Activated naive CD8-positive, alpha-beta T cell treated with anti-CD3 and anti-CD28 coated beads for 36 hours (primary cell): Measurements from ENCODE around the gene MYO18A. TPM values are rescaled to one million over a fixed set of nuclear protein-coding genes. Genes with fewer than 3 reads are reported as not detected.

Experiments
- DNase-seq: peaks from one replicate; pipeline ENCODE4 v3.0.0; 2021
- H3K27ac Mint-ChIP-seq: one replicate; pipeline ENCODE4 v1.8.0; 2022; ENCODE audit warnings: mild to moderate bottlenecking, moderate library complexity, mixed read lengths
- H3K27me3 Mint-ChIP-seq: one replicate; pipeline ENCODE4 v1.8.0; 2022; ENCODE audit warnings: mild to moderate bottlenecking, mixed read lengths
- H3K36me3 Mint-ChIP-seq: one replicate; pipeline ENCODE4 v1.8.0; 2021; ENCODE audit warnings: mild to moderate bottlenecking, mixed read lengths
- H3K4me1 Mint-ChIP-seq: one replicate; pipeline ENCODE4 v1.8.0; 2021; ENCODE audit warnings: mixed read lengths
- H3K4me3 Mint-ChIP-seq: one replicate; pipeline ENCODE4 v1.8.0; 2022; ENCODE audit warnings: mild to moderate bottlenecking, moderate library complexity, mixed read lengths
- H3K9me3 Mint-ChIP-seq: one replicate; pipeline ENCODE4 v1.8.0; 2022; ENCODE audit warnings: mixed read lengths
- total RNA-seq, 2 experiments: library from RNA; stranded (reverse); gene quantifications; one replicate each; pipeline ENCODE4 v1.2.3, GENCODE V29; 2021

MYO18A gene
- total RNA-seq, 2 experiments from 2014 or later: 23.6 to 24.2 TPM

DNA sequence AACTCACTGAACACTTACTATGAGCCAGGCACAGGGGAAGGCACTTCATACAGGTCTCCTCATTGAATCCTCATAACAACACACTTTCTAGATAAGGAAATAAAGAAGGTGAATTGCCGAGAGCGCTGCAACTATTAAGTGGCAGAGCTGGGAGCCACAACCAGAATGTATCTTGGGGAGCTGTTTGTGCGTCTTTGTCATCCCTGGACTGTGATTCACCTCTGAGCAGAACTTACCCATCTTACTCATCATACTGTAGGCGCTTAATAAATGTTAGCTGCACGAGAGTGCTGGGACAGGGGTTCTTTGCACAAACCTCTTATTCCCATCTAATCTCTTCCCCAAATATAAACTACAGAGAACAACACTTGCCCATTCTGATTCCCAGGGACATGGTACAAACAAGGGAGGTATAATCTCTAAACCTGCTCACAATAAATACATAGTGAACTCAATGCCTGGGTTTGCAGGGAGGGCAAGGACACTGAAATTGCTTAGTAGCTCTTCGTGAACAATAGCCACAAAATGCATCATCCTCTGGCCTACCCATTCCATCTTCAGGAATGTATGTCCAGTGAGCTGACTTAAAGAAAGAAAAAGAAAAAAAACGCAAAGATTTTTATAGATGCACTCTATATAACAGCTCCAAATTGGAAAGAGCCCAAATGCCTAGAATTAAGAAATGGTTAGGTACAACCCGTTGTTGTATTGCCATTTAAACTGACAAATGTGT, 43.0 kb downstream of the MYO18A start:
- H3K27ac Mint-ChIP-seq: no peak overlapping the region
- DNase-seq: no peak
- no peaks in the 10 kb centered on the region for H3K27me3 Mint-ChIP-seq
- no peaks in the 10 kb centered on the region for H3K9me3 Mint-ChIP-seq
- no peaks in the 10 kb centered on the region for H3K36me3 Mint-ChIP-seq
- H3K4me3 Mint-ChIP-seq: no peak overlapping the region
- H3K4me1 Mint-ChIP-seq: peaks cover 42% of the 10 kb centered on the region

DNA sequence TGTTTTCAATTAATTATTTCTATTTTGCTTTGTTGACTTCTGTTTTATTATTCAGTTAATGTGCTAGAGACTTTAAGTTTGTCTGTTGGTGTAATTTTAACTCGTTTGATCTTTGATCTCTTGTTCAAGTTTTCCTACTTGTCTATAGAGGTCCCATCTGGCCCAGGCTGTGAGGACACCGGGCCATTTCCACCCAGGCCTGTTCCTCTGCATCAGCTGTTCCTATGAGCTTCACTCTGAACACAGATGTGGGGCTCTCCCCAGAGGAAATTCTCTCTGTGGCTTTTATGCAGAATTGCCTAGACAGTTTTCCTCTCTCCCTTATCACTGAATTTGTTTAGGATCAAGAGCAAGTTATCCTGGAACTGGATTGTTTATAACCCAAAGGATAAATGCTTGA, 44.7 kb downstream of the MYO18A start:
- no peak overlapping the region for H3K4me3 Mint-ChIP-seq
- no peak for DNase-seq
- H3K9me3 Mint-ChIP-seq: no peaks in the 10 kb centered on the region
- peaks cover 42% of the 10 kb centered on the region for H3K4me1 Mint-ChIP-seq
- H3K36me3 Mint-ChIP-seq: no peaks in the 10 kb centered on the region
- H3K27ac Mint-ChIP-seq: no peak overlapping the region
- no peaks in the 10 kb centered on the region for H3K27me3 Mint-ChIP-seq

DNA sequence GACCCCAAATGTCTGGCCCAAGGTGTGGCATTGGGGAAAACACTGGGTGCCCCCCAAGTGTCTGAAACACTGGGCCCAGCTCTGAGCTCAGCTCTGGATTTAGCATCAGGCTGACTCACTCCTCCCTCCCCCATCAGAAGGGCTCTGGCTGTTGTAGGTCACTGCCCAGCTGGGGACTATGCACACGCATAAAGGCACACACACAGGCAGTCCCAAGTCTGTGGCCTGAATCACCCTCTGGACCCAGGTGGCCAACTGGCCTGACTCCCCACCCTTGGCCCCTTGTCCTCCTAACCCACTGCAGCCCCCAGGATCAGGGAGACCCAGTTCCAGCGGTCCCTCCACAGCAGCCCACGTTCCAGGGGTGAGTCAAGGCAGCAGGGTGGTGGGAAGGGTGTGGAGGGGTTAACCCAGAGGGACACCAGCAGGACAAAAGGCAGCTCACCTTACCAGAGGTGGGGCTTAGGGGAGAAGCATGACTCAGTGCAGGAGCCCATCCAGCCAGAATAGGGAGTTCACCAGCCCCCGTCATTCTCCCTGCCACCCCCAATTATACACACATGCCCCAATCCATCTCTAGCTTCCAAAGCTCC, 47.0 kb downstream of the MYO18A start:
- no peaks in the 10 kb centered on the region for H3K36me3 Mint-ChIP-seq
- H3K27me3 Mint-ChIP-seq: no peaks in the 10 kb centered on the region
- H3K4me3 Mint-ChIP-seq: no peak overlapping the region
- no peaks in the 10 kb centered on the region for H3K9me3 Mint-ChIP-seq
- H3K27ac Mint-ChIP-seq: no peak overlapping the region
- H3K4me1 Mint-ChIP-seq: peaks cover 26% of the 10 kb centered on the region
- no peak for DNase-seq

DNA sequence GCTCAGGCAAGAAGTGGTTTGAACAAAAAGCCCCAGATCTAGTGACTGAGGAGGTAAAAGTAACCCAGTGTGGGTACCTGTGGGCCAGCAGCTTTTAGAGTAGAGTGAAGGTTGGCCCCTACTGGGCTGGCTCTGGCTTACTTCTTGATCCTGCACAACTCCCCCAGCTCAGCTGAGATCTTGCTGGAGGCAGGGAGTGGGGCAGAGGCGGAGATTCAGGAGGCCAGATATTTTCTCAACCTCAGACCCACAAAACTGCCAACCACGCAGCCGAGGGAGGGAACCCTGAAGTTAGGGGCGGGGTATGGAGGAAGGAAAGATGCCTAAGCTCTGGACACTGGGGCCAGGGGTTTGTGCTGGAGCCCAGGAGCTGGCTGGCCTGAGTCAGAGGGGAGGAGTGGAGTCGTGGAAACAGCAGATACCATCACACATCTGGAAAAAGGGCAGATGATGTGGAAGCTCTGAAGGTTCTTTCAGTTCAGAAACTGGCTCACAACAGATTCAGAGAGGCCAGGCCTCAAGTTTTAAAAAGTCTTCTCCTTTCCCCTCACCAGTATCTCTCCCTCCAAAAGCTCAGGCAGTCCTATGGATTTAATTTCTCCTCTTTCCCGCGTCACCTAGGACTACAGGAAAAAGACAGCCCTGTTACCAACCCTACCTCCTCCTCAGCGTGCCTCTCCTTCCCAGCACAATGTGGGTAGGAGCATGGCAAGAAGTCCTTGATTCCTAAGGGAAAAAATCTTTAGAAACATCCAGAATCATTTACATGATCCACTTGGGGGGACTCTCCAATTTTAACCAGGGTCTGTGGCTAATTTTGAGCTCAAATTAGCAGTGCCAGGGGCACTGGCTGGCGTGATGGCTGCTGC, 48.1 kb downstream of the MYO18A start:
- no peak for DNase-seq
- Mint-ChIP-seq H3K36me3 (no peaks in the 10 kb centered on the region), H3K4me1 (peaks cover 15% of the 10 kb centered on the region), H3K9me3 (no peaks in the 10 kb centered on the region), H3K4me3 (no peak overlapping the region), H3K27me3 (no peaks in the 10 kb centered on the region), H3K27ac (peak overlapping the region; percentile 7)

DNA sequence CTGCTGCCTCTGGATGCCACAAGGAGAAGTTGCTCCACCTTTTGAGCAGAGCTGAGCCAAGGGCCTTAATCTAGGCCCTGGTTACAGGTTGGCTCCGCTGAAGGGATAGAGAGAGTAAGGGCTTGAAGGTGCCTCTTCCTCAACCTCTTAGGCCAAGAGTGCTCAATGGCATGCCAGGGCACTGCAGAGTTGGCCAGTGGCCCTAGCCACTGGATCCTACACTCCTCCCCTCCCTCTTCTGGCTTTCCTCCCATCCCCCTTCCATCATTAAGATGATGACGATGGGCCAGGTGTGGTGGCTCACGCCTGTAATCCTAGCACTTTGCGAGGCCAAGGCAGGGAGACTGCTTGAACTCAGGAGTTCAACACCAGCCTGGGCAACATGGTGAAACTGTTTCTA, 50.5 kb downstream of the MYO18A start:
- Mint-ChIP-seq H3K27me3 (no peaks in the 10 kb centered on the region), H3K9me3 (no peaks in the 10 kb centered on the region), H3K4me1 (peaks cover 9% of the 10 kb centered on the region), H3K4me3 (no peak overlapping the region), H3K36me3 (no peaks in the 10 kb centered on the region), H3K27ac (no peak overlapping the region)
- no peak for DNase-seq

DNA sequence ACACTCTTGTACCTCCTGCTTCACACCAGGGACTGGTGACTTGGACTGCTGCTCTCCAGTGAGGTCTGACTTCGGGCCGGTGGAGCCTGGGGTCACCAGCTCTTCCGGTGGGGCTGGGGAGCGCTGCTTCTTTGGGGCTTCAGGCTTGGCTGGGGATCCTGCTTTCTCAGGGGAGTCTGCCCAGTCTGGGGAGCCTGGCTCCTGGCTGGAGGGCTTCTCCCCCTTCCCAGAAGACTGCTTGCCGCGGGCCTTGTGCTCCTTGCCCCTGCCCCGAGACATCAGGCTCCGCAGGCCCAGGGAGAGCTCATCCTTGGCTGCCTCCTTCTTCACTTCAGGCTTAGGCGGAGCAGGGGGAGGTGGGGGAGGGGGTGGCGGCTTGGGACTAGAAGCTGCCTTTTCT, 52.4 kb downstream of the MYO18A start:
- no peak for DNase-seq
- Mint-ChIP-seq H3K36me3 (no peaks in the 10 kb centered on the region), H3K4me3 (no peak overlapping the region), H3K4me1 (peaks cover 8% of the 10 kb centered on the region), H3K27me3 (no peaks in the 10 kb centered on the region), H3K27ac (no peak overlapping the region), H3K9me3 (no peaks in the 10 kb centered on the region)

DNA sequence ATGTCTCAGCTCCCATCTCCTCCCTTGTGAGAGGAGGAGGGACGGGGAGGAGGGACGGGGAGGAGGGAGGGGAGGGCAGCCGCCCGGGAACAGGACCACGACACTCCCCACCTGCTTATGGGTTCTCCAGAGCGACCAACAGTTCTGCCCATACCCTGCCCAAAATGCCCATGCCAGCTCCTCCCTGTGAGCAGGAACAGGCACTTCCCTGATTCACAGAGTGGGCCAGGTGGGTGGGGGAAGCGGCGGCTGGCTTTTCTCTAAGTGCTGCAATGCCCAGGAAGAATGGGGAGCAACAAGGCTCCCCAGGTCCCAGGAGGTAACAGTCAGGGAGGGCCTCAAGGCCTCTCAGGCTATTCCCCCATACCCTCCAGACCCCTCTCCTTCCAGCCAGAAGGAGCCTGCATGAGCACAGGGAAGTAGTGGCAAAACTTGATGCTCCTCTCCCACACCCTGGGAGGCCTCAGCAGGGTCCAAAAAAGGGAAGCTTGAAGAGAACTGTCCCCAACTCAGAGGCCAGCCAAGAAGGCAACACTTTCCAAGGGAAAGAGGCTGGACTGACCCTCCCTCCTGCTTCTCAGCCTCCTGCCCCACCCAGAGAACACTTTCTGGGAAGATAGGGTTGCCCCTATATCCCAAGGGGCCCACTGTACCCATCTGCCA, 53.8 kb downstream of the MYO18A start:
- no peaks in the 10 kb centered on the region for H3K9me3 Mint-ChIP-seq
- H3K36me3 Mint-ChIP-seq: no peaks in the 10 kb centered on the region
- no peak for DNase-seq
- peaks cover 3% of the 10 kb centered on the region for H3K4me1 Mint-ChIP-seq
- no peak overlapping the region for H3K27ac Mint-ChIP-seq
- no peaks in the 10 kb centered on the region for H3K27me3 Mint-ChIP-seq
- no peak overlapping the region for H3K4me3 Mint-ChIP-seq

DNA sequence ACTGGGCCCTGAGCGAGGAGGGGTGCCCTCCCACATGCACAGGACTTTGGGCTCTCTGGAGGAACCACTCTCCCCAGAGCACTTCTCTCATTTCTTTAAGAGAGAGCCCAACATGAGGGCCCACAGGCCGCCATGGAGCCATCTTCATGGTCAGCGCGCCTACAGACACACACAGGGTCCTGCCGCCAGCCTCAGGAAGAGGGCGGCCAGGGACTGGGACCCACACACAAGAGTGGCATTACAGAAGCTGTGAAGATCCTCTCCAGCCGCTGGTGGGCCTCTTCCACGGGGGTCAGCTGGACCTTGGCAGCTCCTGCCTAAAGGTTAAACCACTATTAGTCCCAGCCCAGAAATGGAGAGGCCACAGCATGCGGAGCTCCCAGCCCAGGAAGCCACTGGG, 54.5 kb downstream of the MYO18A start:
- Mint-ChIP-seq H3K27ac (no peak overlapping the region), H3K27me3 (no peaks in the 10 kb centered on the region), H3K36me3 (no peaks in the 10 kb centered on the region)

DNA sequence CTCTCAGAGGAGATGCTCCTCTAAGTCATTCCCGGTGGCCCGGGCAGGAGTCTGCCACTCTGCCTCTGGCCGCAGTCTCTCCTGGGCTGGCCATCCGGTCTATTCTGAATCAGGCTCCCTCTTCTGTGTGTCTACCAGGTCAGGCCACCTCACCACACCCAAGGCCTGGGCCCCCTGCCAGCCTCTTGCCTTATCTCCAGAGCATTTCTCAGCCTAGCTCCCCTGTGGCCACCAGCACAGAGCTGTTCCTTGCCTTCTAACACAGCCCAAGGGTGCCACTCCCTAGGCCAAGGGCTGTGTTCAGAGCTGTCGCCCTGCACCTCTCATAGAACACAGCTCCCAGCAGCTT, 55.3 kb downstream of the MYO18A start:
- Mint-ChIP-seq H3K4me1 (no peaks in the 10 kb centered on the region), H3K36me3 (no peaks in the 10 kb centered on the region), H3K9me3 (no peaks in the 10 kb centered on the region), H3K27me3 (no peaks in the 10 kb centered on the region), H3K4me3 (no peak overlapping the region), H3K27ac (no peak overlapping the region)
- no peak for DNase-seq

More for the DNA sequence above, 54.5 kb downstream of the MYO18A start:
- H3K9me3 Mint-ChIP-seq: no peaks in the 10 kb centered on the region
- H3K4me1 Mint-ChIP-seq: no peaks in the 10 kb centered on the region
- no peak for DNase-seq
- no peak overlapping the region for H3K4me3 Mint-ChIP-seq

DNA sequence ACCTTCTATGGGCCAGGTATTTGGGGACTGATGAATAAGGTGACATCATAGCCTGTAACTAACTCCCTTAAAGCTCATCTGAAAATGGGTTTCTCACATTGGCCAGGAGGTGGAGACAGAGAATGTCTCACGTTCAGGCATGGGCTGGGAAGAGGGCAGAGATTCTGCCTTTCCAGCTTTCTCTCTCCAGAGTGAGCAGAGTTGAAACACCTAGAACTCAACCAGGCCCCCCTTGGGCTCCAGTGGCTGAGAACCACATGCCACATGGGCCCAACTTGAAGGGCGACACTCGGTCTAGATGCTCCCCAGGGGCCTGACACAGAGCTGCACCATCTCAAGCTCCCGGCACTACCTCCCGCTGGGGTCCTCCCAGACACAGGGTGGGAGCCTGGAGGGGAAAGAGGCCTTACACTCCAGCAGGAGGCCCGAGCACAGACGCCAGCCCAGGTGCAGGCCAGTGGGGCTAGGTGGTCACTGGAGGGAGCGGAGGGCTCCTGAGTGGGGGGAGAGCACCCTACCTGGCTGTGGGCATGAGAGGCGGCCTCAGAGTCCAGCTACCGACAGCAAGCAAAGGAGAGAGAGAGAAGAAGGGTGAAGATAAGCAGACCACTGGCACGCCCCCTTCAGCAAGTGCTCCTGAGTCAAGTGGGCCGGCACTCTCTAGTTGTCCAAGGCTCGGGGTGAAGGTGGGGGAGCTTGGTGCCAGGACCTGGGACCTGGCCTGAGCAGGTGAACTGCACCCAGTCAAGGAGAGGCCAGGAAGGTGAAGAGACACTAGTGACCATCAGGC, 55.9 kb downstream of the MYO18A start:
- no peaks in the 10 kb centered on the region for H3K9me3 Mint-ChIP-seq
- H3K36me3 Mint-ChIP-seq: peaks cover under 1% of the 10 kb centered on the region
- no peaks in the 10 kb centered on the region for H3K4me1 Mint-ChIP-seq
- no peaks in the 10 kb centered on the region for H3K27me3 Mint-ChIP-seq
- no peak overlapping the region for H3K27ac Mint-ChIP-seq
- H3K4me3 Mint-ChIP-seq: no peak overlapping the region
- peak; percentile 29 for DNase-seq

DNA sequence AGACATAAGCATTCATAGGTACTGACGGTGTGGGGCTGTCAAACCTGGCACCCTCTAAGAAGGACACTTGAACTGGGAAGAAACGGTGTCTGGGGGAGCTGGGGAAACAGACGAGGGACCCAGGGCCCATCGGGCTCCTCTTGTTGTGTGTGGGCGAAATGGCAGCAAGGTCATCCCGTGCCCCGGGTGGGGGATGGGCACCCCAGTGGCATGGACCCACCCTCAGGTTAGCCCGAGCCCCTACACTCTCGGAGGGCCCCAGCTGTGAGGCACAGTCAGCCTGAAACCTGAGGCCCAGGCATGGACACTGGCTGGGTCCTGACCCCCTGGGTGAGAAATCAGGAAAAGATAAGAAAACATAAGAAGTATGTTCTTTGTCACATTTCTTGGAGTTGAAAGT, 57.1 kb downstream of the MYO18A start:
- H3K36me3 Mint-ChIP-seq: peaks cover 3% of the 10 kb centered on the region
- H3K9me3 Mint-ChIP-seq: no peaks in the 10 kb centered on the region
- H3K4me1 Mint-ChIP-seq: no peaks in the 10 kb centered on the region
- H3K27me3 Mint-ChIP-seq: no peaks in the 10 kb centered on the region
- DNase-seq: no peak
- H3K27ac Mint-ChIP-seq: no peak overlapping the region
- H3K4me3 Mint-ChIP-seq: no peak overlapping the region

DNA sequence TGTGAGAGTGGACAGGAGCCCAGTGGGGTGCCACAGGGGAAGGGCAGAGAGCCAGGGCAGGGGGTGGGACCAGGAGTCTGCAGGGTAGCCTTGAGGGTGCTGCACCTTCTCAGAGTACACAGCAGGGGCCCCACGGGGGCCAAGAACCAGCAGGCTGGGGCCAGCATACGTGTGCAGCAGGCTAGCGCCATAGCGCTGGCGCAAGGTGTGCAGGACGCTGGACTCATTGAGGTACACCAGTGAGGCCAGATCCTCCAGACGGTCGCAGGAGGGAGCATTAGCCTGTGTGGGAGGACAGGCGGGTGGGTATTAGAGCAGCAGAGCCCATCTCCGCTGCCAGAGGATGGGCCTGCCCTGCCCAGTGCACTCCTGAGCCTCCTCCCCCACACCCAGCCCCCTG, 58.8 kb downstream of the MYO18A start:
- peaks cover 3% of the 10 kb centered on the region for H3K4me1 Mint-ChIP-seq
- H3K9me3 Mint-ChIP-seq: no peaks in the 10 kb centered on the region
- H3K27me3 Mint-ChIP-seq: no peaks in the 10 kb centered on the region
- H3K36me3 Mint-ChIP-seq: peaks cover 3% of the 10 kb centered on the region
- no peak for DNase-seq
- no peak overlapping the region for H3K4me3 Mint-ChIP-seq
- no peak overlapping the region for H3K27ac Mint-ChIP-seq

DNA sequence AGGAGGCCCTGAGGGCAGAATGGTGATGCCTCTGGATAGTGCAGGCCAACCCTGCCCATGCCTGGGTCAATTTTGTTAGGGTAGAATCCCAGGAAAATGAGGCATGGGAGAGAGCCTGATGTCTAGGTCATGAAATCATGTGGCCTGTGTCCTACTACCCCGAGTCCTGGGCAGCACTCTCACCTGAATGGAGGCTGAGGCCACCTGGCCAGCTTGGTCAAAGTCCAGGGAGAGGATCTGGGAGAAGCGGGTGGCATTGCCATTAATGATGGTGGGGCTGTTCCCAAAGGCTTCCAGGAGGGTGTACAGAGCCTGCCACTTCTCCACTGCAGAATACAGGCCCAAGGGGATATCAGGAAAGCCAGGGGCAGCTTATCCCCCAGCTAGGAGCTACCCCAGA, 59.8 kb downstream of the MYO18A start:
- no peak for DNase-seq
- Mint-ChIP-seq H3K27me3 (no peaks in the 10 kb centered on the region), H3K36me3 (peaks cover 3% of the 10 kb centered on the region), H3K9me3 (no peaks in the 10 kb centered on the region), H3K4me1 (peaks cover 6% of the 10 kb centered on the region), H3K27ac (no peak overlapping the region), H3K4me3 (no peak overlapping the region)

DNA sequence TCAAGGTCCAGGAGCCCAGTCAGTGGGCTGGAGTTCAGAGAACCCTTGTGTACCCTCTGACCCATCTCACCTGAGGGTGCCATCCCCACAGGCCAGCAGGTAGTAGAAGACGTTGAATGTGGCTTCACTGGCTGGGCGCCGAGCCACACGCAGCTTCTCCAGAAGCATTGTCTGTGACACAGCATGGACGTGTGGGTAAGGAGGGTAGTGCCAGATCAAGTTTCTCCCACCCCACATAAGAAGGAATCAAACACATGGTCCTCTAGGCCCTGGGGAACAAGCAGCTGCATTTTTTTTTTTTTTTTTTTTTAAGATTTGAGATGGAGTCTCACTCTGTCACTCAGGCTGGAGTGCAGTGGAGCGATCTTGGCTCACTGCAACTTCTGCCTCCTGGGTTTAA, 60.9 kb downstream of the MYO18A start:
- Mint-ChIP-seq H3K36me3 (peaks cover 3% of the 10 kb centered on the region), H3K27me3 (no peaks in the 10 kb centered on the region), H3K9me3 (no peaks in the 10 kb centered on the region), H3K27ac (no peak overlapping the region), H3K4me1 (peaks cover 6% of the 10 kb centered on the region), H3K4me3 (no peak overlapping the region)
- DNase-seq: no peak
